Fibroblast of gingiva (primary cell): ENCODE results near the gene SRBD1.

Experiments
- DNase-seq: peaks from one replicate; pipeline ENCODE4 v3.0.0-alpha.2; 2011; ENCODE audit warnings: low read depth

Gene SRBD1

GRCh38 chr2:45418532-45418931, 192.5 kb downstream of the SRBD1 start:
- DNase-seq = no peak

GRCh38 chr2:45415534-45416123, 195.4 kb downstream of the SRBD1 start:
- no peak for DNase-seq

GRCh38 chr2:45412754-45413379, 198.2 kb downstream of the SRBD1 start:
- DNase-seq = peak; percentile 58

GRCh38 chr2:45409677-45410076, 201.4 kb downstream of the SRBD1 start:
- no peak for DNase-seq

- DNase-seq = peak; percentile 47
Observed at GRCh38 chr2:45406621-45407020, 204.4 kb downstream of the SRBD1 start.

- peak; percentile 31 for DNase-seq
Observed at GRCh38 chr2:45404807-45405297, 206.2 kb downstream of the SRBD1 start.

- DNase-seq = peak; percentile 76
Observed at GRCh38 chr2:45403036-45403435, 208.0 kb downstream of the SRBD1 start.

GRCh38 chr2:45401431-45401922, 209.6 kb downstream of the SRBD1 start:
- DNase-seq = no peak

- DNase-seq = no peak
Observed at GRCh38 chr2:45399040-45399784, 211.9 kb downstream of the SRBD1 start.

GRCh38 chr2:45397292-45397691, 213.8 kb downstream of the SRBD1 start:
- no peak for DNase-seq

- DNase-seq = peak; percentile 52
Observed at GRCh38 chr2:45396671-45397070, 214.4 kb downstream of the SRBD1 start.

GRCh38 chr2:45394842-45395241, 216.2 kb downstream of the SRBD1 start:
- DNase-seq = no peak

- no peak for DNase-seq
Observed at GRCh38 chr2:45394216-45394615, 216.9 kb downstream of the SRBD1 start.

GRCh38 chr2:45391866-45392265, 219.2 kb downstream of the SRBD1 start:
- DNase-seq = no peak

- no peak for DNase-seq
Observed at GRCh38 chr2:45390861-45391260, 220.2 kb downstream of the SRBD1 start.

GRCh38 chr2:45390441-45390840, 220.6 kb downstream of the SRBD1 start:
- DNase-seq = no peak

GRCh38 chr2:45388541-45389100, 222.4 kb downstream of the SRBD1 start:
- no peak for DNase-seq

GRCh38 chr2:45382744-45383143, 228.3 kb downstream of the SRBD1 start:
- peak; percentile 42 for DNase-seq

- peak; percentile 15 for DNase-seq
Observed at GRCh38 chr2:45380131-45380836, 230.8 kb downstream of the SRBD1 start.

- DNase-seq = no peak
Observed at GRCh38 chr2:45379399-45380087, 231.5 kb downstream of the SRBD1 start.

GRCh38 chr2:45373534-45373933, 237.5 kb downstream of the SRBD1 start:
- no peak for DNase-seq
